Heart left ventricle (tissue), 16 donors: ENCODE results near the gene CGRRF1. TPM values are rescaled to one million over a fixed set of nuclear protein-coding genes. Genes with fewer than 3 reads are reported as not detected.

Experiments used
- ATAC-seq, 4 donors: fragments of 200-7000 bp; cut with Tn5 transposase; one replicate each; pipeline ENCODE4 v1.9.1; 2020 to 2022; ENCODE audit warnings: moderate library complexity in 4 of 4, mild to moderate bottlenecking in 3 of 4, moderate number of reproducible peaks in 1 of 4
- DNase-seq, 5 donors: peaks; one replicate each; pipeline ENCODE4 v3.0.0-alpha.2; 2020
- H3K27ac ChIP-seq, 12 donors: fragments of 200-600 bp; sonication (generic) in 4 of 12; one replicate each; pipeline versions ENCODE4 v1.5.0 to v1.8.0; 2016 to 2022; ENCODE audit warnings: mild to moderate bottlenecking in 2 of 12
- H3K27me3 ChIP-seq, 9 donors: fragments of 200-600 bp; sonication (generic) in 2 of 9; one replicate each; pipeline versions ENCODE4 v1.5.1 to v1.8.0; 2016 to 2022; ENCODE audit warnings: mild to moderate bottlenecking in 3 of 9
- H3K36me3 ChIP-seq, 9 donors: fragments of 200-600 bp; sonication (generic) in 2 of 9; one replicate each; pipeline versions ENCODE4 v1.5.0 to v1.8.0; 2018 to 2022; ENCODE audit warnings: mild to moderate bottlenecking in 2 of 9
- H3K4me1 ChIP-seq, 12 donors: fragments of 200-600 bp; sonication (generic) in 4 of 12; one replicate each; pipeline versions ENCODE4 v1.5.0 to v1.8.0; 2016 to 2022; ENCODE audit warnings: mild to moderate bottlenecking in 3 of 12
- H3K4me3 ChIP-seq, 12 donors: fragments of 200-600 bp; sonication (generic) in 4 of 12; one replicate each; pipeline versions ENCODE4 v1.5.0 to v1.8.0; 2017 to 2022; ENCODE audit warnings: mild to moderate bottlenecking in 9 of 12, moderate library complexity in 4 of 12
- H3K9me3 ChIP-seq, 12 donors: fragments of 200-600 bp; sonication (generic) in 4 of 12; one replicate each; pipeline versions ENCODE4 v1.5.0 to v1.8.0; 2016 to 2022; ENCODE audit warnings: mild to moderate bottlenecking in 1 of 12
- CTCF ChIP-seq, 12 donors: fragments of 200-600 bp; sonication (generic) in 4 of 12; IDR thresholded peaks; one replicate each; pipeline versions ENCODE4 v1.5.0 to v1.8.0; 2018 to 2022; ENCODE audit warnings: antibody characterized with exemption in 12 of 12, mild to moderate bottlenecking in 5 of 12
- POLR2A ChIP-seq, 2 donors: fragments of 450-650 bp; IDR thresholded peaks; one replicate each; pipeline ENCODE4 v1.6.1; 2017; ENCODE audit warnings: antibody characterized with exemption in 2 of 2, mild to moderate bottlenecking in 2 of 2, moderate library complexity in 2 of 2
- WGBS, 4 donors: extraction: QIAGEN DNeasy Blood & Tissue Kit in 2 of 4; methylation state at CpG; one replicate each; pipeline versions ENCODE4 v1.1.5 to v1.1.7; 2013 to 2018; 5-methylcytosine and 5-hydroxymethylcytosine counted together
- intact Hi-C, 10 donors: fragments of 100-400 bp; cut with DNase I; formaldehyde crosslinking; loops; one replicate each; pipeline versions ENCODE4 v1.11.1 to v1.14.2; 2022
- polyA plus RNA-seq, 2 donors: library from polyadenylated mRNA; stranded (reverse); fragments of 200-250 nt; gene quantifications; one replicate each; pipeline ENCODE4 v1.2.3, GENCODE V29; 2013
- total RNA-seq, 9 donors: library from RNA; depleted of rRNA in 2 of 9; stranded (reverse); fragments of >200 nt in 2 of 9; fragmentation: NEBNext Ultra II Directional in 3 of 9; extraction: Animal tissue kit (Norgen Biotek cat#: 25700) in 3 of 9; gene quantifications; one replicate each; pipeline versions ENCODE4 v1.1.0 to v1.2.4, GENCODE V29; 2016 to 2023
- donor health status: ischemic (EF 13 %, LVEDD 7.1; RV severe dilation, severe dysfunction).
- donor health status: healthy with polysubstance abuse.
- donor health status: DM: no; HTN: yes; CAD: no.
- donor health status: DM: no; HTN: no; CAD: no.
- donor health status: ischemic (EF 25% LVEDD 6.9; RV normal size, moderate dysfunction).
- donor health status: ischemic (EF 25% LVEDD 5.7; RV mildly dilated, moderate dysfunction).
- donor health status: healthy.
- donor health status: DM: yes; HTN: yes; CAD: no.
- donor health status: ischemic (EF 35%, LVEDD 5.7; RV mildly dilated, moderate dysfunction).
- donor health status: nonischemic (EF 11% LVEDD 7.7; RV severe dilation, severe dysfunction).
- donor health status: DM: yes; HTN: yes; CAD: no.
- donor health status: PGD.
- donor health status: ischemic (EF 29% LVEDD 5.4; RV normal size, mild dysfunction).
- donor health status: nonischemic (EF 23%, LVEDD 6.1; RV moderate dilation, normal function).

Gene CGRRF1
- total and polyA plus RNA-seq, 11 donors: 10.6 to 28.2 (median 16.6) TPM

DNA sequence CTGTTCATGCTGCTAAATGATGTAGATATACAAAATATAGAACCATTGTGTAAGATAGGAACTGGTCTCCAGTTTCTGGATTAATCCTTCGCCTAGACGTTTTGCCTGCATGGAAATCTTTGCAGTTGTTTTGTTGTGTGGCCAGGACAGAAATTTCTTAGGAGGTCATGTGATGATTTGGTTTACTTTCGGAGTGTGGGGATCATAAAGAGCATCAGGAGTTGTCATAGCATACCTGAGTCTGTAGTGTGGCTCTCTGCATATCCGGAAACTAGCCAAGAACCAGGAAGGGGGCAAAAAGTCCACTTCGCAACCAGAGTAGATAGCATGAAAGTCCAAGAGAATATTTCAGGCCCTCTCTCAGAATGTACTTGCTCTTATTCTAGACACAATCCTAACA, 60.3 kb downstream of the CGRRF1 start:
- no peak for TF ChIP-seq CTCF (IDR thresholded peaks at IDR 0.05)
- TF ChIP-seq POLR2A (IDR thresholded peaks at IDR 0.05): no peak
- Histone ChIP-seq H3K4me1 (peaks cover 3 to 64% (median 38%) of the 10 kb centered on the region in 12 donors), H3K36me3 (peaks cover 0 to 23% (median 5%) of the 10 kb centered on the region in 9 donors), H3K27me3 (no peaks in the 10 kb centered on the region), H3K27ac (peak overlapping the region in 10 of 12 donors; percentile 8 to 100 (median 94)), H3K4me3 (peak overlapping the region in 8 of 12 donors; percentile 58 to 91 (median 80)), H3K9me3 (peaks cover 0 to 16% (median 0%) of the 10 kb centered on the region in 12 donors)
- 46 to 64% (median 55%) methylated on average over 5 of the region's 5 CpGs for WGBS, 4 donors
- ATAC-seq: no peak
- intact Hi-C loops: loop anchor here in 5 of 10 donors (2.0 to 10.0 kb wide), 5 partner anchors 37 to 121 kb away; no protein-coding TSS in a partner anchor
- DNase-seq: no peak

GRCh38 chr14:54570631-54571415, 61.1 kb downstream of the CGRRF1 start:
- no peak for ATAC-seq
- intact Hi-C loops: loop anchor here in 5 of 10 donors (2.0 to 10.0 kb wide), 5 partner anchors 36 to 120 kb away; no protein-coding TSS in a partner anchor
- H3K36me3 ChIP-seq: peaks cover 0 to 23% (median 5%) of the 10 kb centered on the region in 9 donors
- H3K4me1 ChIP-seq: peaks cover 3 to 70% (median 42%) of the 10 kb centered on the region in 12 donors
- peaks cover 0 to 16% (median 0%) of the 10 kb centered on the region in 12 donors for H3K9me3 ChIP-seq
- DNase-seq: no peak
- TF ChIP-seq POLR2A (IDR thresholded peaks at IDR 0.05) (no peak), CTCF (IDR thresholded peaks at IDR 0.05) (no peak)
- H3K27me3 ChIP-seq: no peaks in the 10 kb centered on the region
- H3K4me3 ChIP-seq: peak overlapping the region in 6 of 12 donors; percentile 58 to 86 (median 76)
- 49 to 56% (median 54%) methylated on average over 5 of the region's 5 CpGs for WGBS, 4 donors
- peak overlapping the region in 8 of 12 donors; percentile 9 to 100 (median 96) for H3K27ac ChIP-seq

GRCh38 chr14:54572316-54572715, 62.6 kb downstream of the CGRRF1 start:
- WGBS, 4 donors: 93 to 99% (median 95%) methylated on average over 2 of the region's 2 CpGs
- no peak for ATAC-seq
- Histone ChIP-seq H3K4me1 (peaks cover 3 to 82% (median 54%) of the 10 kb centered on the region in 12 donors), H3K36me3 (peaks cover 0 to 28% (median 5%) of the 10 kb centered on the region in 9 donors), H3K27me3 (no peaks in the 10 kb centered on the region), H3K9me3 (peaks cover 0 to 16% (median 0%) of the 10 kb centered on the region in 12 donors), H3K27ac (no peak overlapping the region), H3K4me3 (no peak overlapping the region)
- no peak for TF ChIP-seq POLR2A (IDR thresholded peaks at IDR 0.05)
- peak; percentile 16 to 57 (median 32) for TF ChIP-seq CTCF (IDR thresholded peaks at IDR 0.05)
- DNase-seq: no peak
- intact Hi-C loops: loop anchor here in 5 of 10 donors (2.0 to 10.0 kb wide), 5 partner anchors 35 to 120 kb away; no protein-coding TSS in a partner anchor

DNA sequence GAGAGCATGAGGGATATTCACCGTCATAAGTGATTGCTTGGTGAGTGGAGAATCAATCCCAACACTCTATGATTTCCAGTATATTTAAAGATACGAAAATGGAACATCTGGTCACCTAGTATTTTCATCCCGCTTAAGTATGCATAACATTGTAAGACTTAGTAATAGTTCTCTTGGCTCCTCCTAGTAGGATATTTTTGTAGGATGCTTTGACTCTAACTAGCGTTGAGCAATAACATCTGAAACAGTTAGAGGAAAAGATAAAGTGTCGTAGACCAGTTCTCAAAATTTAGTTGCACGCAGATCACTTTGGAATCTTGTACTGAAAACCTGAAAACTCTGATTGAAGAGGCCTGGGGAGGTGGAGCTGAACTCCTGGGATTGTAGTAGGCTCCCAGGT, 64.8 kb downstream of the CGRRF1 start:
- TF ChIP-seq POLR2A (IDR thresholded peaks at IDR 0.05) (no peak), CTCF (IDR thresholded peaks at IDR 0.05) (no peak)
- intact Hi-C loops: loop anchor here in 5 of 10 donors (5.0 to 10.0 kb wide), 4 partner anchors 33 to 70 kb away; no protein-coding TSS in a partner anchor
- Histone ChIP-seq H3K9me3 (peaks cover 0 to 16% (median 0%) of the 10 kb centered on the region in 12 donors), H3K4me1 (peaks cover 3 to 82% (median 51%) of the 10 kb centered on the region in 12 donors), H3K27ac (peak overlapping the region in 2 of 12 donors; percentile 3 to 41), H3K36me3 (peaks cover 0 to 28% (median 5%) of the 10 kb centered on the region in 9 donors), H3K4me3 (no peak overlapping the region), H3K27me3 (no peaks in the 10 kb centered on the region)
- ATAC-seq (no peak), DNase-seq (no peak)
- 57 to 65% (median 62%) methylated on average over 6 of the region's 6 CpGs for WGBS, 4 donors
